Epithelial cell of esophagus (primary cell): ENCODE results near the gene NOVA2.

Experiments
- DNase-seq: peaks from one replicate; pipeline ENCODE4 v3.0.0; 2010; ENCODE audit warnings: low read depth
- H3K4me3 ChIP-seq: 2 replicates; pipeline ENCODE4 v1.5.1; 2011; ENCODE audit warnings: mild to moderate bottlenecking, low read length, control low read depth
- CTCF ChIP-seq: IDR thresholded peaks from 2 replicates; pipeline ENCODE4 v1.5.1; 2011; ENCODE audit warnings: low read depth, mild to moderate bottlenecking, low read length, control low read depth, inconsistent platforms; ENCODE audit not compliant: insufficient read depth; ENCODE audit errors: missing control alignments

NOVA2 gene

GRCh38 chr19:45922281-45922680, 51.4 kb downstream of the NOVA2 start:
- no peak for TF ChIP-seq CTCF
- no peak overlapping the region for H3K4me3 ChIP-seq
- no peak for DNase-seq

GRCh38 chr19:45920458-45920857, 53.2 kb downstream of the NOVA2 start:
- no peak overlapping the region for H3K4me3 ChIP-seq
- DNase-seq: peak; percentile 30
- TF ChIP-seq CTCF: no peak

- DNase-seq: no peak
- TF ChIP-seq CTCF: no peak
- H3K4me3 ChIP-seq: no peak overlapping the region
These were observed 54.0 kb downstream of the NOVA2 start for GRCh38 chr19:45919678-45920077.

- H3K4me3 ChIP-seq: no peak overlapping the region
- DNase-seq: no peak
- TF ChIP-seq CTCF: no peak
These were observed 54.9 kb downstream of the NOVA2 start for GRCh38 chr19:45918721-45919120.

- TF ChIP-seq CTCF: no peak
- DNase-seq: no peak
- no peak overlapping the region for H3K4me3 ChIP-seq
These were observed 56.1 kb downstream of the NOVA2 start for GRCh38 chr19:45917421-45918091.

GRCh38 chr19:45913874-45914830, 59.5 kb downstream of the NOVA2 start, which contains the start of gene NANOS2:
Gene NANOS2 (minus strand): TSS chr19:45914778. CDS start chr19:45914693, 85 bp downstream.
- TF ChIP-seq CTCF: no peak
- H3K4me3 ChIP-seq: no peak within 1 kb of the TSS
- DNase-seq: no peak
